ENCODE data around the gene ATP6V0A1.

ATP6V0A1 gene

GRCh38 chr17:42518046-42518754, 59.5 kb downstream of the ATP6V0A1 start:
- DNase-seq (ENCODE audit: low read depth in 4 of 4, low spot score in 1 of 4) = no peak

- no peak for DNase-seq (ENCODE audit: low read depth in 4 of 4, low spot score in 1 of 4)
Observed at GRCh38 chr17:42518755-42519545, 60.3 kb downstream of the ATP6V0A1 start.

DNA sequence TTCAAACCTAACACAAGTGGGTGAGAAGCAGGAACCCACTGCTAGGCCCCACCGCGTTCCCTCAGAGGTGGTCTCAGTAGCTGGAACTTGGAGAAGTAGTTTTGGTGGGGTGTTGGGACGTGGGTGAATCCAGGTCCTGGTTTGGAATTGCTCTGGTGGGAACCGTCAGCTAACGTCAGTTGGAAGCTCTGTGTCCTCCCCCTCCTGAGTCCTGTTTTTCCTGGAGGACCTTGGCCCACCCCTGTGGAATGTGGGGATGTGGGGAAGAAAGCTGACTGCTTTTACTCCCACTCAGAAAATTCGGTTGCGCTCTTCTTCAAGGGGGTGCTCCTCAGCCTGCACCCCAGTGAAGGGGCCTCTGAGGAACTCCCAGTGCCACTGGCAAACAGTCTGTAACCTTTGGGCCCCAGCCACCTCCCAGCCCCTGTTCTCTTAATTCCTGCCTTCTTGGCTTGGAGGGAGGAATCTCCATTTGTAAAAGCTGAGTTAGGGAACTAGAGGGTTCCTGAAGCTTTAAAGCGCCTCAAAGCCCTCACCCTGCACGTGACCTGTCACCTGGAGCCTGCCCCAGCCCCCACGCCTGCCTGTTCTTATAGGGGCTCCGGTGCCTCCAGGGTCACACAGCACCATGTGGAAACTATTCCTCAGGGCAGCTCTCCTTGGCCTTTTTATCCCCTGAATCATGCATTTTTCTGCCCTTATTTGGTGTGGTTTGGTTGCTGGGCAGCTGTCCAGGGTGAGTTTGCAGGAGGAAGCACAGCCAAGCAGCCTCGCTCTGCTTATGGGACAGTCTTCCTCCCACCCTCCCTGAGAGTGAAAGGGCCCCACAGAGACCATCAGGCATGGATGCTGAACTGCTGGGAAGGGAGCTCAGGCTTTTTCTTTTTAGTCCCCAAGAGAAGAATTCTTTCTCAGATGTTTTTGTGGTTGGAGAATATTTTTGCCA, 61.1 kb downstream of the ATP6V0A1 start:
- no peak for DNase-seq (ENCODE audit: low read depth in 4 of 4, low spot score in 1 of 4)

DNA sequence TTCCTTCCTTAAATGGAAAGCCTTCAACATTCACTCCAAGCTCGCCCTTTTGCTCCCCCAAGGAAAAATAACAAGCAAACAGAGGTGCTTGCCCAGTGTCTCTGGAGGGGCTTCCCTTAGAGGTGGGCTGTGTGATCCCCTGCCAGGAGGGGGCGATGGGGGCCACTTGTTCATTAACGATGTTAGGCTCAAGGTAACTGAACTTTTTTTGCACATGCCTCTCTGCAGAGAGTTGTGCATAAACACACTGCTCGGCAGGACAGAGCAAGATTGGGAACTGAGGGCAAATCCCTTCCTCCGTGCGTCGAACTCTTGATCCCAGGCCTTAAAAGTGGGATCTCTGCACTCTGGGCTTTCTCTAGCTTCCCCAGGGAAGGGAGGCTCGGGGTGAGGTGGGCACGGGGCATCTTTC, 61.9 kb downstream of the ATP6V0A1 start:
- no peak for DNase-seq (ENCODE audit: low read depth in 4 of 4, low spot score in 1 of 4)

DNA sequence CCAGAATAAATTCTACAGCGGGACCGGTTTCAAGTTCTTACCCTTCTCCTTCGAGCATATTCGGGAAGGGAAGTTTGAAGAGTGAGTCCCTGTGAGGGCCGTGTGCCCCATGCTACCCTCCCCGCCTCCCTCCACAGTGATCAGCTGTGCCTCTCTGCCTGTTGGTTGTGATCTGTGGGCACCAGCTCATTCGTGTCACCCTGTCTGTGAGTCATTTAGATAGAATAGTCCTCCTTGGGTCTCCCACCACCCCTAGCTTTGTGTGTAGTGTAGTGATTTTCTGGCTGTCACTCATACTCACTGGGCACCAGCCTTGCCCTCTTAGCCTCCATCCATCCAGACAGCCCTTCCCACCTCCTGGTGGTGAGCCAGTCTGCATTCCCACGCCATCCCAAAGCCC, 62.4 kb downstream of the ATP6V0A1 start:
- DNase-seq (ENCODE audit: low read depth in 4 of 4, low spot score in 1 of 4) = no peak

GRCh38 chr17:42521666-42522262, 63.1 kb downstream of the ATP6V0A1 start:
- DNase-seq (ENCODE audit: low read depth in 4 of 4, low spot score in 1 of 4) = no peak

GRCh38 chr17:42522263-42522790, 63.6 kb downstream of the ATP6V0A1 start:
- no peak for DNase-seq (ENCODE audit: low read depth in 4 of 4, low spot score in 1 of 4)

DNA sequence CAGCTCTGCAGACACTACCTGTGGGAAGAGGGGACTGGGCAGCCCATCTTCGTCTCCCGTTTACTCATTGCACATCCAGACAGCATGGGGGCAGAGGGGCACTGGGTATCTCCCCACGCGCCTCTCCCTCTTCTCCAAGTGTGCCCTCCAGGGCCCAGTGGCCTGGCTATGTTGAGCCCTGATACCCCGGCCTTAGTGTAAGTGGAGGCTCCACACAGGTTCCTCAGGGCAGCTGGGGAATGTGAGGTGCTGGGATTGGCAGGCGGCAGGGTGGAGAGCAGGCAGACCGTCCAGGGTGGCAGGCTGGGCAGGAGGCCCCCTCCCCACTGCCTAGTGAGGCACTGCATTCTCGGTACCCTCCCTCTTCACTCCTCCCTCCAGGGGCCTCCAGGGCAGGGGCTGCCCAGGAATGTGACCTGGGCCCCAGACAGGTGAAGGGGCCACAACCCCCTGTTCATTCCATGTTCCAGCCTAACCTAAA, 64.2 kb downstream of the ATP6V0A1 start:
- DNase-seq (ENCODE audit: low read depth in 4 of 4, low spot score in 1 of 4) = no peak

DNA sequence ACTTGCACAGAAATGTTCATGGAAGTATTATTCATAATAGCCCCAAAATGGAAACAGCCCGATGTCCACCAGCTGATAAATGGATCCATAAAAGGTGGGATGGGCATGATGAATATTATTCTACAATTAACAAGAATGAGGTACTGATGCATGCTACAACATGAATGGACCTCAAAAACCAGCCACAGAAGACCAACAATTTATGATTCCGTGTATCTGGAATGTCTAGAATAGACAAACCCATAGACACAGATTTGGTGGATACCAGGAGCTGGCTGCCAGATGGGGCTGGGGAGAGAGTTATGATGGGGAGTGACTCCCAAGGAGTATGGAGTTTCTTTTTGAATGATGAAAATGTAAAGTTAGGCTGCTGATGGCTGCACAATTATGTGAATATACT, 66.5 kb downstream of the ATP6V0A1 start:
- no peak for DNase-seq (ENCODE audit: low read depth in 4 of 4, low spot score in 1 of 4)

DNA sequence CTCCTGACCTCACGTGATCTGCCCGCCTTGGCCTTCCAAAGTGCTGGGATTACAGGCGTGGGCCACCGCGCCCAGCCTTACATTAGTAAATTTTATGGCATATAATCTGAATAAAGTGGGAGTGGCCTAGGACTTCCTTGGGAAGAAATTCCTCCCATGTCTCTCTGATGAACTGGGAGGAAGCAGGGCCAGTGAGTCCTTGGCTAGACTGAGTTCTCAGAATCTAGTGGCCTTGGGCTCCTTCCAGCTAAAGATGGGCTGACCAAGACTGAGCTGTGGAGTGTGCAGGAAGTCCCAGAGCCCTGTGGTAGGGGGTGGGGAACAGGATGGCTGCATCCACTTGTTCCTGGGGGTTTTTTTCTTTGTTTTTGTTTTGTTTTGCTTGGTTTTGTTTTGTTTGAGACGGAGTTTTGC, 67.4 kb downstream of the ATP6V0A1 start:
- DNase-seq (ENCODE audit: low read depth in 4 of 4, low spot score in 1 of 4) = no peak

DNA sequence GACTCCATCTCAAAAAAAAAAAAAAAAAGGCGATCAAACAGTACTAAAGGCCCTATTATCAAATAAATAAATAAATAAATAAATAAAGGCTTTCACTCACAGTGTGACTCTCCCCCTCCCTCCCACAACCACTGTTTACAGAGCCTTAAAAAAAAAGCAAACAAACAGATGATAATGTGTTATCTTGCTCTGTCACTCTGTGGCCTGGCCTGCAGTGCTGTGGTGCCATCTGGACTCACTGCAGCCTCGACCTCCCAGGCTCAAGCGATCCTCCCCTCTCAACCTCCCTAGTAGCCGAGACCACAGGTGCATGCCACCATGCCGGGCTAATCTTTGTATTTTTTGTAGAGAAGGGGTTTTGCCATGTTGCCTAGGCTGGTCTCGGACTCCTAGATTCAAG, 69.3 kb downstream of the ATP6V0A1 start:
- DNase-seq (ENCODE audit: low read depth in 4 of 4, low spot score in 1 of 4) = no peak

GRCh38 chr17:42529061-42529460, 70.4 kb downstream of the ATP6V0A1 start:
- no peak for DNase-seq (ENCODE audit: low read depth in 4 of 4, low spot score in 1 of 4)

GRCh38 chr17:42530952-42531454, 72.3 kb downstream of the ATP6V0A1 start:
- no peak for DNase-seq (ENCODE audit: low read depth in 4 of 4, low spot score in 1 of 4)

- DNase-seq (ENCODE audit: low read depth in 4 of 4, low spot score in 1 of 4) = no peak
Observed at GRCh38 chr17:42531455-42532354, 73.0 kb downstream of the ATP6V0A1 start.

DNA sequence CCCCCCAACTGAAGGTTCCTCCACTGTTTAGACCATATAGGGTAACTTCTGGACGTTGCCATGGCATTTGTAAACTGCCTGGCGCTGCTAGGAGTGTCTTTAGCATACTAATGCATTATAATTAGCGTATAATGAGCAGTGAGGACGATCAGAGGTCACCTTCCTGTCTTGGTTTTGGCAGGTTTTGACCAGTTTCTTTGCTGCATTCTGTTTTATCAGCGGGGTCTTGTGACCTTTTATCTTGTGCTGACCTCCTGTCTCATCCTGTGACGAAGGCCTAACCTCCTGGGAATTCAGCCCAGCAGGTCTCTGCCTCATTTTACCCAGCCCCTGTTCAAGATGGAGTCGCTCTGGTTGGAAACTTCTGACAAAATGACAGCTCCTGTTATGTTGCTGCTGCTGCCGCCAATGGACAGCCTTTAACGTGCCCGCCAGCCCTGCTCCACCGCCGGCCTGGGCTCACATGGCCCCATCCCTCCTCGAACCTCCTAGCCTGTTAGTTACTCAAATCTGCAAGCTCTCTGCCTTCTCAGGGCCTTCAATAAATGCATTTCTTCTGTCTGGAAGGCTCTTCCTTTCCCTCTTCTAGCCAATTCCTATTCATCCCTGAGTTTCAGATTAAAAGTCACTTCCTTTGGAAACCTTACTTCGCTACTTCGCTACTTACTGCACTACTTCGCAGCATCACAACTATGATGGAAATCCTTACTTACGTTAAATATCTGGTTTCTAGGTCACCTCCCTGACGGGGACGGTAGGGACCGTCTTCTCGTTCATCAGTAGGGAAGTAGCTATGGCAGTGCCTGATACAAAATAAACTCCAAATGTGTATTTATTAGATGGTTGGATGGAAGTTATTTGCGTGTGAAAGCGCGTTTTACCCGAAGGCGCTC, 76.7 kb downstream of the ATP6V0A1 start:
- no peak for DNase-seq (ENCODE audit: low read depth in 4 of 4, low spot score in 1 of 4)

GRCh38 chr17:42536048-42536371, 77.3 kb downstream of the ATP6V0A1 start, which contains the start of gene NAGLU:
NAGLU (plus strand) TSS chr17:42536241; CDS start chr17:42536273, 32 bp downstream.
- DNase-seq (ENCODE audit: low read depth in 4 of 4, low spot score in 1 of 4) = peak; percentile 60 to 87 (median 72)

- peak; percentile 51 to 74 (median 64) for DNase-seq (ENCODE audit: low read depth in 4 of 4, low spot score in 1 of 4)
Observed at GRCh38 chr17:42536372-42537155, 77.9 kb downstream of the ATP6V0A1 start.

Measured in stimulated activated CD4-positive, alpha-beta T cell treated with anti-CD3 and anti-CD28 coated beads, Interleukin-1b, Interleukin-23, amount 100 ng/mL, for 24 hours (primary cell).